GM20431 (cell line): ENCODE measurements around the gene CFAP77.

Experiments
- in situ Hi-C: fragments of 300-500 bp; cut with MseI, MboI; formaldehyde crosslinking; loops from one replicate; pipeline ENCODE4 v1.15.0; 2020; ENCODE audit warnings: low sequenced_read_pairs; ENCODE audit not compliant: unreplicated experiment

Gene CFAP77

DNA sequence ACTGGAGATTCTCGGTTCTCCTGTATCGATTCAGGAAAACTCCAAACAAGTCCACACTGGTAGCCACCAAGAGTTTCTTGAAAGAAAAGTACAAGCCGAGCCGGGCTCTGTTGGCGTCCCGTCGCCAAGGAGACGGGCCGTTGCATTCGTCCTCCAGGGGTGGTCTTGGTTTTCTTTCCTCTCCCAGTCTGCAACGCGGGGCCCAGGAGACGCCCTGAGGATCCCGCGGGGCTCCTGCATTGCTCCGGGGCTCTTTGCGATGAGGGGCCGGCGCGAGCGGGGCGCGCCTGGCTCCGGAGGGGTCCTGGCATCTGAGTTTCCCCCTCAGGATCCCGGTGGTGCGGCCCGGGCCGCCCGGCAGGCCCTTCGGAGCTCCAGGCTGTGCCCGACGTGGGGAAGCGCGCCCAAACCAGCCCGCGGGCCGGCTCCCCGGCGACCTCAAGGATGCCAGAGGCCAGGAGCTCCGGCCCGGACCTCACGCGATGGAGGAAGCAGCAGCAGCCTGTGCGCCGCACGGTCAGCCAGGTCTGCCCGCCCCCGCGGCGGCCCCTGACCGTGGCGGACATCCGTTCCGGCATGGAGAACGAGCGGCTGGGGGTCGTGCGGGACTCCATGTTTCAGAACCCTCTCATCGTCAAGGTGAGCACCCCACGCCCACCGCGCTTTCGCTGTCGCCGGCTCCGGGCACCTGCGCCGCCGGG lies at the start of gene CFAP77:
Gene CFAP77, plus strand, starts transcription at position 384 of the 701 bp plus-strand sequence. Its CDS starts 61 bp downstream, at position 445.
- in situ Hi-C loops: loop anchor here (10.0 kb wide), 1 partner anchor 385 kb away; no protein-coding TSS in a partner anchor

DNA sequence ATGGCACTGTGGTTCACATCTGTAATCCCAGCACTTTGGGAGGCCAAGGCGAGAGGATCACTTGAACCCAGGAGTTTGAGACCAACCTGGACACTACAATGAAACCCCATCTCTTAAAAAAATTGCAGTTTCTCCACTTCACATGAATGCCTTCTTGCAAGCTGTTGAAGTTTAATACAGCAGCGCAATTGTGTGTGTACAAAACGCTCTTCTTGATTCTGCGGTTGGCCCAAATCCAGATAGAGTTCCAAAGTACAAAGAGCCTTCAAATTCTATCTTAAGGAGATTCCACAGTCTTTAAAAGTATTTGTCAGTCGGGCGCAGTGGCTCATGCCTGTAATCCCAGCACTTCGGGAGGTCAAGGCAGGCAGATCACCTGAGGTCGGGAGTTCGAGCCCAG lies 45.9 kb upstream of the CFAP77 start:
- in situ Hi-C loops: no loop called here

DNA sequence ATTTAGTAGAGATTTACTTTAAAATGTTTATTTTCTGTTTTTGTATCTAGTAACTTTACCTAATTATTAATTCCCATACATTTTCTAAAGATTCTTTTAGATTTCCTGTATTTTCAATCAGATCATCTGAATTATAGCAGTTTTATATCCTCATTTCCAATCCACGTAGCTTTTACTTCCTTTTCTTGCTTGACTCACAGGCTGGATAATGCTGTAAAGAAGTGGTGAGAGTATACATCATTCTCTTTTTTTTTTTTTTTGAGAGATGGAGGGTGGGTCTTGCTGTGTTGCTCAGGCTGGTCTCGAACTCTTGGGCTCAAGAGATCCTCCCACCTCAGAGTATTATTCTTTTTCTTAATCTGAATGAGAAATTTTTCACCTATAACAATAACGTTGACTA lies 44.0 kb upstream of the CFAP77 start:
- in situ Hi-C loops: no loop called here

DNA sequence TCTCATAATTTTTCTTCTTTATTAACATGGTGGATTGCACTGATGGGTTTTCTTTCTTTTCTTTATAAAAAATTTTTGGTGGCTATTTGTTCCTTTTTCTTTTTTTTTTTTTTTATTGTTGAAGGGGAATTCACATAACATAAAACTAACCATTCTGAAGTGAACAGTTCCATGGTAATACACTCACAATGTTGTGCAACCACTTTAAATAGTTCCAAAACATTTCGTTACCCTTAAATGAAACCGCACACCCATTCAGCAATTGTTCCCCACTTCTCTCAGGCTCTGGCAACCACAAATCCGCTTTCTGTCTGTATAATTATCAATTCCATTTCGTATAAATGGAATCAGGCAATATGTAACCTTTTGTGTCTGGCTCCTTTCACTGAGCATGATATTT lies 43.5 kb upstream of the CFAP77 start:
- in situ Hi-C loops: no loop called here

DNA sequence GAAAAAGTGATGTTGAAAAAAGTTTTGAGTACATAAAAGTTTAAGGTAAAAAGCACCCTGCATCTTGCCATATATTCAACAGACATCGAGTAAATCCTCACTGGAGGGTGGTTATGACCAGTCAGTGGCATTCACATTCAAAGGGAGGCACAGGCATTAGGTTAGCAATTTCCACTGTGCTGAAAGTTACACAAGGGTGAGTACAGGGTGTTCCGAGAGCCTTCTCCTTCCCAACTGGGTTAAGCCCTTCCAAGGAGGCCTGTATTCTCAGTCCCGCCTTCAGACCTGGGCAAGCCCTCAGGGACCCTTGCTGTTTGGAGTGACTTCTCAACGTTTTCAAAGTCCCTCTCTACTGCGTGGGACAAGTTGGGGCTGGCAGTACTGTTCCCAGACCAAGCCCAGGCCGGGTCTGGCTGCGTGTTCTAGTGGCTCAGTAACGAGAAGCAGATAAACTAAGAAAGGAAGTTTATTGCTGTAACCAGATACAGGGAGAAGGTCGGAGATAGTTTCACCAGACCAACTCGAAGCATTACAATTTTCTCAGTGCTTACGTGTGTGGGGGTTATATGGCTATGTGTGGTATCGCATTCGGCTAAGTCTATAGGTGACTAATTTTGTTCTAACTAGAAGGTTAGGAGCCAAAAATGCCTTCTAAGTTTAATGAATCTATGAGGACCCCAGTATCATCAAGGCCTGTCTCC lies 42.2 kb upstream of the CFAP77 start:
- in situ Hi-C loops: no loop called here

DNA sequence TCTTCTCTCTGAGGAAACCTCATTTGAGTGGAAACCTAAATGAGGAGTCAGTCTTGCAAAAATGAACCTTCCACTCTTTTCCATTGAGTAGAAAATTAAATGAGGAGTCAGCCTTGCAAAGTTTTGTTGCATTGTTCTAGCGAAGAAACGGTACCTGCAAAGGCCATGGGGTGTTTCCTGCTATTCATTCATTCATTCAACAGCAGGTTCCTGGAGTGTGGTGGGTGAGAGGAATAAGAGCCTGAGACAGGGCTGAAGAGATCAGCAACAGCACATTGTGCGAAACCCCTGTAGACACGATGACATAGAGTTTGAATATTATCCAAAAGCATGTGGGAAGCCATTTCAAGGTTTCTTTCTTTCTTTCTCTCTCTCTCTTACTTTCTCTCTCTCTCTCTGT lies 40.6 kb upstream of the CFAP77 start:
- in situ Hi-C loops: no loop called here

DNA sequence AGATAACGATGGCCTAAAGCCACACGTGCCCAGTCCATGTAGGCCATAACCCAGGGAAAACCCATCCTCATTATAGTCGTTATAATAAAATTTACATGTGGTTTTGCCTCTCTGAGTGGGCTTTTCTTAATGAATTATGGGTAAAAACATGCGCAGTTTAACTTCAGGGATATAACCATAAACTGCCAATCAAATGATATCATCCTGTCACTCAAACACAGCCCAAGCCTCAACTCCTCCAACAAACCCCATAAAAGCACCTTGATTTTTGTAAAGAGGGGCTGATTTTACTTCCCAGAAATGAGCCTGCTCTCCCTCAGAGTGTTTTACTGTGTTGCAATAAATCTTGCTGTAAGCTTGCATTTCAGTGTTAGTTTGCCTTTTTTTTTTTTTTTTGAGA lies 39.4 kb upstream of the CFAP77 start:
- in situ Hi-C loops: no loop called here

DNA sequence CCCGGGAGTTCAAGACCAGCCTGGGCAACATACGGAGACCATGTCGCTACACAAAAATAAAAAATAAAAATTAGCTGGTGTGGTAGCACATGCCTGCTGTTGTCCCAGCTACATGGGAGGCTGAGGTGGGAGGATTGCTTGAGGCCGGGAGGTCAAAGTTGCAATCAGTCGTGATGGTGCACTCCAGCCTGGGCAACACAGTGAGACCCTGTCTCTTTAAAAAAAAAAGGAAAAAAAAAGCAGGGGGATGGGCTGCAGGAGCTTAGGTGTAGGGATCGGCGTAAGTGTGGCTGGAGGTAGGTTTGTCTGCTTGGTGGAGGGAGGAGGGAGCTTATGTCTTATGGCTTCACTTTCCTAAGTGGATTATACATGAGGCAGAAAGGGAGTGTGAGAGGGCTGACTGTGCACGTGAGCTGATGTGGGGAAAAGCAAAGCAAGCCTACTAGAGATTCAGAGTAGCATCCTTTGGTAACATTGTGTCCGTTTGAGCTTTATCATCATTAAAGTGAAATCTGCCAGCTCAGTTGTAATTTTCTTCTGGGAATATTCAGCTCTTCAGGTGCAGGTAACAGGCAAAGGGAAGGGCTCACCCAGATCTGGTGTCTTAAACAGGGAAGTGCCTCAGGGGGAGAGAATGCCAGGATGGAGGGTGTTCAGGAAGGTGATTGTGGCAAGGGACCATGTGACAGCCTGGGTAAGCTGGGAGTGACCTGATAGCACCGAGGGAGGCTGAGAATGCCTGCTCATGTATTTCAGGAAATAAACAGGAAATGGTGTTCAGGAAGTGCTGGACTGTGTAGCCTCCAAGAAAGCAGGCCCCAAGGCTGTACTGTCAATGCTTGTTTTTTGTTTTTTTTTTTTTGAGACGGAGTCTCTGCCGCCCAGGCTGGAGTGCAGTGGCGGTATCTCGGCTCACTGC lies 37.6 kb upstream of the CFAP77 start:
- in situ Hi-C loops: no loop called here

DNA sequence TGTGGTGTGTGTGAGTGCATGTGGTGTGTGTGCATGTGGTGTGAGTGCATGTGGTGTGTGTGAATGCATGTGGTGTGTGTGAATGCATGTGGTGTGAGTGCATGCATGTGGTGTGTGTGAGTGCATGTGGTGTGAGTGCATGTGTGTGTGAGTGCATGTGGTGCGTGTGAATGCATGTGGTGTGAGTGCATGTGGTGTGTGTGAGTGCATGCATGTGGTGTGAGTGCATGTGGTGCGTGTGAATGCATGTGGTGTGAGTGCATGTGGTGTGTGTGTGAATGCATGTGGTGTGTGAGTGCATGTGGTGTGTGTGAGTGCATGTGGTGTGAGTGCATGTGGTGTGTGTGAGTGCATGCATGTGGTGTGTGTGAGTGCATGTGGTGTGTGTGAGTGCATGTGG lies 32.2 kb upstream of the CFAP77 start:
- in situ Hi-C loops: loop anchor here (25.0 kb wide), 1 partner anchor 90 kb away; no protein-coding TSS in a partner anchor

DNA sequence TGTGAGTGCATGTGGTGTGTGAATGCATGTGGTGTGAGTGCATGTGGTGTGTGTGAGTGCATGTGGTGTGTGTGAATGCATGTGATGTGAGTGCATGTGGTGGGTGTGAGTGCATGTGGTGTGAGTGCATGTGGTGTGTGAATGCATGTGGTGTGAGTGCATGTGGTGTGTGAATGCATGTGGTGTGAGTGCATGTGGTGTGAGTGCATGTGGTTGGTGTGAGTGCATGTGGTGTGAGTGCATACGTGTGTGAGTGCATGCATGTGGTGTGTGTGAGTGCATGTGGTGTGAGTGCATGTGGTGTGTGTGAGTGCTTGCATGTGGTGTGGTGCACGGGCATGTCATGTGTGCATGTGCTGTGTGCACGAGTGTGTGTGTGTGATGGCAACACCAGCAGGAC lies 31.6 kb upstream of the CFAP77 start:
- in situ Hi-C loops: loop anchor here (25.0 kb wide), 1 partner anchor 91 kb away; no protein-coding TSS in a partner anchor

DNA sequence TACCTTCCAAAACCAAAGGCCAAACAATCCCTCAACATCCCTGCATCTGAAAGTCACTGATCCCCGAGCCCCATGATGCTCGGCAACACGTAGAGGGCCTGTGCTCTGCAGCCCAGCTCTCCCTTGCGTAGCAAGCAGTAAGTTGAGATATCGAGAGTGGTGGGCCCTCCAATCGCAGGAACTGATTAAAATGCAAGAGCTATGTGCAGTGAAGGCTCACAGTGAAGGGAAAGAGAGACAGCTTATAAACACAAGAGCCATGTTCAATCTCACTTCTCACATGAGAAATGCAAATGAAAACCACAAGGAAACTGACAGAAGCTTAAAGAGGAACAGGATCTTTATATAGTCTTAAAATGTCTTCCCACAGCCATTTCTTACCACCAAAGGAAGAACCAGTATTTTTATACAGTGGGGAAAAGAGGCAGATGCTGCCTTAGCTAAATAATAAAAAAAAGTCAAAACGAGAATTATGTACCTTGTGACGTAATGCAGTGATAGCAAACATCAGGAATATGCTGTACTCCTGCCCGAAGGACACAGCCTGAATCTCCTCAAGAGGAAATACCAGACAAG lies 28.0 kb upstream of the CFAP77 start:
- in situ Hi-C loops: loop anchor here (25.0 kb wide), 1 partner anchor 95 kb away; no protein-coding TSS in a partner anchor

DNA sequence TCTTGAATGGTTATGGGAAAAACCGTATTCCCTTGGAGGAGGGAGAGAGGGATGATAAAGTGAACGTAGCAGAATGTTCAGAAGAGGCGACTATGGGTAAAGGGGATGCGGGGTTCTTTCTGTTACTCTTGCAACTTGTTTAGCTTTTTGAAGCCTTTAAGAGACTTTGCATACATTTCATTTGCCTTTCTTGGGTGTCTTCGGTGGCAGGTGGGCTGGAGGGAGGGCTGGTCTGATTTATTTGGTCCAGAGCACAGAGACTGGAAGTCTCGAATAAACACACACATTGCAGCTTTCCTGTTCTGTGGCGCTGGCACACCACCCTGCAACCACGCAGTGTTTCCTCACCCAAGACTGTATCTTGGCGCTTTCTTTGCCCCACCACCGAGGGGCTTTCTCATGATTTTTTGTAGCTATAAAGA lies 26.5 kb upstream of the CFAP77 start:
- in situ Hi-C loops: loop anchor here (25.0 kb wide), 1 partner anchor 96 kb away; no protein-coding TSS in a partner anchor

DNA sequence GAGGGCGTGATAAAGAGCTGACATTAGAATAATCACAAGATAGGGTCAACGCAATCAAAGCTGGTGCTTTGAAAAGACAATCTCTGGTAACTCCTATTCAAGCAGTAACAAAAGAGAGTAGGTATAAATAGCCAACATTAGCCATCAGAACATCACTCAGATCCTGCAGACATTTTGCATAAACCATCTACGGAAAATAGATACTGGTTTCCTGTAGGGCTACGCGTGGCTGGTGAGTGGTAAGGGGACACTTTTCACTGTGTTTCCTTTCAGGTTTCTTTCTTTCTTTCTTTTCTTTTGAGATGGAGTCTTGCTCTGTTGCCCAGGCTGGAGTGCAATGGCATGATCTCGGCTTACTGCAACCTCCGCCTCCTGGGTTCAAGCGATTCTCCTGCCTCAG lies 25.6 kb upstream of the CFAP77 start:
- in situ Hi-C loops: loop anchor here (25.0 kb wide), 1 partner anchor 97 kb away; no protein-coding TSS in a partner anchor

DNA sequence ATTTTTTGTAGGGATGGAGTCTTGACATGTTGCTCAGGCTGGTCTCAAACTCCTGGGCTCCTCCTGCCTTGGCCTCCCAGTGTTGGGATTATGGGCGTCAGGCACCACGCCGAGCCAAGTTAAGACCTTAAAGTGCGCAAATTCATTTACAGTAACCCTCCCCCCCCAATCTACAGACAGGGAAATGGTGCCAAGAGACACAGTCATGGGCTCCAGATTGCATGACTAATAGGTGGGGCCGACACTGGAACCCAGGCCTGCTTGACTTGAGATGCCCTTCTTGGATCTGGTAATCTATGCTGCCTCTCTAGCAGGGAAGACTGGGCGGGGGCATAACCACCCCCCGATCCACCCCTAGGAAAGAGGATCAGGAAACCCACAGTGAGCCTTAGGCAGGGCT lies 22.9 kb upstream of the CFAP77 start:
- in situ Hi-C loops: loop anchor here (25.0 kb wide), 1 partner anchor 100 kb away; no protein-coding TSS in a partner anchor

DNA sequence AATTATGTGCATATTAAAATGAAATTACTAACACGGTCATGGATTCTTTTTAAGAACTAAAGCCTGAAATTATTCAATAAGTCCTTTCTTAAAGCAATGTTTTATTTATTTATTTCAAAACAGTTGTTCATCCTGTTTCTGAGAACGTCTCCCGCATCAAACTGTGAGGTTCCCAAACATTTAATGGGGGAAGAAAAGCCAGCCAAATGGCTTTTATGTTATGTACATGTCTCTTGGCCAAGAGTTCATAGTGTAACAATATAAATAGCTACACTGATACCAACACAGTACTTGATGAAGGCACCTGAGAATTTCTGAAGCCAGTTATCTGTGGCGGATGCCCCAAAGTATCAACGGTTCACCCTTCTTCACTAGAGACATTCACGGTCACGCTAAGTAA lies 19.0 kb upstream of the CFAP77 start:
- in situ Hi-C loops: loop anchor here (25.0 kb wide), 1 partner anchor 104 kb away; no protein-coding TSS in a partner anchor

DNA sequence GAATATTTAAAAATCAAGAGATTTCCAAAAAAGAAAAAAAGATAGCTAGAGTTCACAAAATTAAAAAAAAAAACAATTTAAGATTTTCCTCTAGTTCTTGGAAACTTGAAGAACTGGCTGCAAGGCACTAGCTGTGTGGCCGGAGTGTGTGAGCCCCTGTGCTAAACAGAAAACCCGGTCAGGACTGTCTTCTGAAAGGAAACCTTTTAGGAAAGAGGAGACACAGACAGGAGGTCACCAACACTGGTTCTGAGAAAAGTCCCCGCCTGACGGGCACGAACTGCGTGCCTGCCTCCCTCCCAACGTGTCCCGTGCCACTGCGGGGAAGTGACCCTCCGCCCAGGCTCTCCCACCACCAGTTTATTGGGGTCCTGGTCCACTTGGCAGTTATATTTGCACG lies 18.6 kb upstream of the CFAP77 start:
- in situ Hi-C loops: loop anchor here (25.0 kb wide), 1 partner anchor 104 kb away; no protein-coding TSS in a partner anchor

DNA sequence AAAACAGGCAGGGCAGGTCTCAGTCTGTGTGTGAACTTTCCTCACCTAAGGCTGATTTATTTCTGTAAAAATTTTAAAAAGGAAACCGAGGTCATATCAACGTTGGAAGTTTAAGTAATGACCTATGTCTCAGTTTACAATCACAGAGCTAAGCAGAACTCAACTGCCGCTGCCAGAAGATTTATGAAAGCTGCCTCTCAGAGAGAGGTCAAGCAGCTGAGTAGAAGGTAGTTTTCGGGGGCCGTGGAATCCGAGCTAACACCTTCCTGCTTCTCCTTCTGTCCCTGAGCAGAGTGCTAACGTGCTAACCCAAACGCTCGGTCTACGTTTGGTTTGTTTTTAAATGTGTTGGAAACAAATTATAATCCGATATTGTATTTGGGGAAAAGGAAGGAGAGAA lies 14.5 kb upstream of the CFAP77 start:
- in situ Hi-C loops: loop anchor here (25.0 kb wide), 1 partner anchor 108 kb away; no protein-coding TSS in a partner anchor

DNA sequence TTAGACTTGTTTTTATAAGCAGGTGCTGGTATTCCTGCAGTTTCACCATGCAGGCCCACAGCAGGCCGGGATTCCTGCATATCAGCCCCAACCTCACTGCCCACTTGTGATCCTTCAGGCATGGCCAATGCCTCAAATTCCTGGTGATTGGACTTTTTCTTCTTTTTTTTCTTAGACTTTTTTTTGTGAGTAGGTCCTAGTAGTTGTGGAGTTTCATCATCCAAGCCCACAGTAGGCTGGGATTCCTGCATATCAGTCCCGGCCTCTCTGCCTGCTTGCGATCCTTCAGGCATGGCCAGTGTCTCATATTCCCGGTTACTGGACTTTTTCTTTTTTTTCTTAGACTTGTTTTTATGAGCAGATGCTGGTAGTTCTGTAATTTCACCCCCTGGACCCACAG lies 8.2 kb upstream of the CFAP77 start:
- in situ Hi-C loops: no loop called here

DNA sequence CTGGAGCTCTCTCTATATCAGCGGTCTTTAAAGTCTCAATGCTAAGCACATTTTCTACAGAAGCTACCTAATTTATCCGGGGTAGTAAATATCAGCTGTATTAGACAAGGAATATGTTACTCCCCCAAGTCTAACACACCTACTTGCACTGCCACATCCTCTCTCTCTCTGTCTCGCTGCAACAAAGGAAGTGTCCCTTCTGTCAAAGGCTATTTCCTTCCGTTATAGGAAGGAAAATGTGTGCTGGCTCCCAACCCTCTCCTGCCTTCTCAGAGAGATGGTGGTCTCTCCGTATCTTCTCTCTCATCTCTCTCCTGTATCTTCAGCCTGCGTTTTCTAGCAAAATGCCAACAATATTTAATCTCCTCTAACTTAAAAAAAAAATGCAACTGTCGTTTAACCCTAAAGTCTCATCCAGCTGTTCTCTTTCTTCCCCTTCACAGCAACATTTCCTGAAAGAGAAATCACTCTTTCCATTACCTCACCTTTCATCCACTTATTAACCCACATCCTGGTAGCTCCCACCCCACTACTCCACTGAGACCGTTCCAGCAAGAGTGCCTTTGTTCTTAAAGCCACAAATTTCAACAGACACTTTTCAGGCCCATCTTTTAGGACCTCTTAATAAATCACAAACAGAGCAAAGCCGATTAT lies 5.7 kb upstream of the CFAP77 start:
- in situ Hi-C loops: no loop called here
